WTC11 (cell line): ENCODE results near the gene PLEKHA5.

Experiments used
- CREM ChIP-seq: sonication (generic); formaldehyde crosslinking; IDR thresholded peaks from 2 replicates; pipeline ENCODE4 v1.8.1; 2022; ENCODE audit warnings: mild to moderate bottlenecking, missing genetic modification reagents, moderate library complexity
- ETV6 ChIP-seq: sonication (generic); formaldehyde crosslinking; IDR thresholded peaks from 2 replicates; pipeline ENCODE4 v1.8.1; 2022; ENCODE audit warnings: mild to moderate bottlenecking, missing genetic modification reagents
- FOXP1 ChIP-seq: sonication (generic); formaldehyde crosslinking; IDR thresholded peaks from 2 replicates; pipeline ENCODE4 v1.8.0; 2022; ENCODE audit warnings: missing genetic modification reagents, mild to moderate bottlenecking, moderate library complexity, borderline replicate concordance
- SOX15 ChIP-seq: fragments of 250-450 bp; sonication (Bioruptor Pico); IDR thresholded peaks from 2 replicates; pipeline ENCODE4 v1.9.0; 2021; ENCODE audit warnings: mild to moderate bottlenecking
- TF ChIP-seq, protein P1 (sequence below): sonication (generic); formaldehyde crosslinking; IDR thresholded peaks from 2 replicates; pipeline ENCODE4 v1.8.1; 2023; ENCODE audit warnings: mild to moderate bottlenecking, missing genetic modification reagents, moderate library complexity
- TF ChIP-seq, protein P2 (sequence below): fragments of 200-600 bp; IDR thresholded peaks from 2 replicates; pipeline ENCODE4 v1.8.0; 2022; ENCODE audit warnings: antibody characterized with exemption
- TF ChIP-seq, protein P3 (sequence below): sonication (generic); formaldehyde crosslinking; IDR thresholded peaks from 2 replicates; pipeline ENCODE4 v1.8.0; 2022; ENCODE audit warnings: missing genetic modification reagents
- TF ChIP-seq, protein P4 (sequence below): sonication (generic); formaldehyde crosslinking; IDR thresholded peaks from 2 replicates; pipeline ENCODE4 v1.8.0; 2023; ENCODE audit warnings: missing genetic modification reagents

DNA sequence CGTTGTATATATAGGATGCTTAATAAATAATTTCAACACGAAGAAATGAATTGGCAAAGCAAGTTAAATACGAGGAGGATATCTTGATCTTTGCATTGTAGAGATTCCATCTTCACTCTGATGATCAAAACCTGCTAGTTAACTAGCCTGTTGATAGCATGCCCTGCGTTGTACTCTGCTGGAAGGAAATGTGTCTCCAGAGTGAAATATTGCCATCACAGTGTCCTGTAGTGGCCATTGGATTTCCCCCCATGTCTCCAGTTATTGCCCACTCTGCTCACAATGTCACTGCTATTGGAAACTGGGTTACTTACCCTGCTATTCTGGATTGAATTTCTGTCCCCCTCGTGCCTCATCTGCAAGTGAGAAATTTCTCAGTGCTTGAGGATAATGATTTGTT lies 109.6 kb downstream of the PLEKHA5 start:
- TF ChIP-seq, protein P1, sequence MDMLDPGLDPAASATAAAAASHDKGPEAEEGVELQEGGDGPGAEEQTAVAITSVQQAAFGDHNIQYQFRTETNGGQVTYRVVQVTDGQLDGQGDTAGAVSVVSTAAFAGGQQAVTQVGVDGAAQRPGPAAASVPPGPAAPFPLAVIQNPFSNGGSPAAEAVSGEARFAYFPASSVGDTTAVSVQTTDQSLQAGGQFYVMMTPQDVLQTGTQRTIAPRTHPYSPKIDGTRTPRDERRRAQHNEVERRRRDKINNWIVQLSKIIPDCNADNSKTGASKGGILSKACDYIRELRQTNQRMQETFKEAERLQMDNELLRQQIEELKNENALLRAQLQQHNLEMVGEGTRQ (CRISPR knock-in tag) = no peak
- TF ChIP-seq, protein P2, sequence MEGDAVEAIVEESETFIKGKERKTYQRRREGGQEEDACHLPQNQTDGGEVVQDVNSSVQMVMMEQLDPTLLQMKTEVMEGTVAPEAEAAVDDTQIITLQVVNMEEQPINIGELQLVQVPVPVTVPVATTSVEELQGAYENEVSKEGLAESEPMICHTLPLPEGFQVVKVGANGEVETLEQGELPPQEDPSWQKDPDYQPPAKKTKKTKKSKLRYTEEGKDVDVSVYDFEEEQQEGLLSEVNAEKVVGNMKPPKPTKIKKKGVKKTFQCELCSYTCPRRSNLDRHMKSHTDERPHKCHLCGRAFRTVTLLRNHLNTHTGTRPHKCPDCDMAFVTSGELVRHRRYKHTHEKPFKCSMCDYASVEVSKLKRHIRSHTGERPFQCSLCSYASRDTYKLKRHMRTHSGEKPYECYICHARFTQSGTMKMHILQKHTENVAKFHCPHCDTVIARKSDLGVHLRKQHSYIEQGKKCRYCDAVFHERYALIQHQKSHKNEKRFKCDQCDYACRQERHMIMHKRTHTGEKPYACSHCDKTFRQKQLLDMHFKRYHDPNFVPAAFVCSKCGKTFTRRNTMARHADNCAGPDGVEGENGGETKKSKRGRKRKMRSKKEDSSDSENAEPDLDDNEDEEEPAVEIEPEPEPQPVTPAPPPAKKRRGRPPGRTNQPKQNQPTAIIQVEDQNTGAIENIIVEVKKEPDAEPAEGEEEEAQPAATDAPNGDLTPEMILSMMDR = no peak
- TF ChIP-seq CREM (CRISPR knock-in tag) (no peak), FOXP1 (CRISPR knock-in tag) (no peak), SOX15 (no peak), ETV6 (CRISPR knock-in tag) (no peak)
- TF ChIP-seq, protein P3, sequence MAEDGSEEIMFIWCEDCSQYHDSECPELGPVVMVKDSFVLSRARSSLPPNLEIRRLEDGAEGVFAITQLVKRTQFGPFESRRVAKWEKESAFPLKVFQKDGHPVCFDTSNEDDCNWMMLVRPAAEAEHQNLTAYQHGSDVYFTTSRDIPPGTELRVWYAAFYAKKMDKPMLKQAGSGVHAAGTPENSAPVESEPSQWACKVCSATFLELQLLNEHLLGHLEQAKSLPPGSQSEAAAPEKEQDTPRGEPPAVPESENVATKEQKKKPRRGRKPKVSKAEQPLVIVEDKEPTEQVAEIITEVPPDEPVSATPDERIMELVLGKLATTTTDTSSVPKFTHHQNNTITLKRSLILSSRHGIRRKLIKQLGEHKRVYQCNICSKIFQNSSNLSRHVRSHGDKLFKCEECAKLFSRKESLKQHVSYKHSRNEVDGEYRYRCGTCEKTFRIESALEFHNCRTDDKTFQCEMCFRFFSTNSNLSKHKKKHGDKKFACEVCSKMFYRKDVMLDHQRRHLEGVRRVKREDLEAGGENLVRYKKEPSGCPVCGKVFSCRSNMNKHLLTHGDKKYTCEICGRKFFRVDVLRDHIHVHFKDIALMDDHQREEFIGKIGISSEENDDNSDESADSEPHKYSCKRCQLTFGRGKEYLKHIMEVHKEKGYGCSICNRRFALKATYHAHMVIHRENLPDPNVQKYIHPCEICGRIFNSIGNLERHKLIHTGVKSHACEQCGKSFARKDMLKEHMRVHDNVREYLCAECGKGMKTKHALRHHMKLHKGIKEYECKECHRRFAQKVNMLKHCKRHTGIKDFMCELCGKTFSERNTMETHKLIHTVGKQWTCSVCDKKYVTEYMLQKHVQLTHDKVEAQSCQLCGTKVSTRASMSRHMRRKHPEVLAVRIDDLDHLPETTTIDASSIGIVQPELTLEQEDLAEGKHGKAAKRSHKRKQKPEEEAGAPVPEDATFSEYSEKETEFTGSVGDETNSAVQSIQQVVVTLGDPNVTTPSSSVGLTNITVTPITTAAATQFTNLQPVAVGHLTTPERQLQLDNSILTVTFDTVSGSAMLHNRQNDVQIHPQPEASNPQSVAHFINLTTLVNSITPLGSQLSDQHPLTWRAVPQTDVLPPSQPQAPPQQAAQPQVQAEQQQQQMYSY (CRISPR knock-in tag) = no peak
- TF ChIP-seq, protein P4, sequence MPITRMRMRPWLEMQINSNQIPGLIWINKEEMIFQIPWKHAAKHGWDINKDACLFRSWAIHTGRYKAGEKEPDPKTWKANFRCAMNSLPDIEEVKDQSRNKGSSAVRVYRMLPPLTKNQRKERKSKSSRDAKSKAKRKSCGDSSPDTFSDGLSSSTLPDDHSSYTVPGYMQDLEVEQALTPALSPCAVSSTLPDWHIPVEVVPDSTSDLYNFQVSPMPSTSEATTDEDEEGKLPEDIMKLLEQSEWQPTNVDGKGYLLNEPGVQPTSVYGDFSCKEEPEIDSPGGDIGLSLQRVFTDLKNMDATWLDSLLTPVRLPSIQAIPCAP (CRISPR knock-in tag) = no peak
